ENCODE results near the gene PDZRN4. TPM values are rescaled to one million over a fixed set of nuclear protein-coding genes. Genes with fewer than 3 reads are reported as not detected.

Gene PDZRN4
- total and polyA plus RNA-seq, 2 experiments from 2014 or later = 0.90 TPM; not detected in 1

GRCh38 chr12:41302979-41303403 is 114.9 kb downstream of the PDZRN4 start:
- no peaks in the 10 kb centered on the region for H4K20me1 ChIP-seq (replicated peaks; ENCODE audit: insufficient read depth)
- H3F3A ChIP-seq (replicated peaks; ENCODE audit: low read depth) = no peaks in the 10 kb centered on the region
- H3K27ac ChIP-seq (ENCODE audit: low read depth) = no peak overlapping the region
- Mint-ChIP-seq H3K36me3 (ENCODE audit: low read depth) (no peaks in the 10 kb centered on the region), H3K9me3 (no peaks in the 10 kb centered on the region), H3K27me3 (ENCODE audit: insufficient read depth, low read depth, poor library complexity) (no peaks in the 10 kb centered on the region), H3K4me1 (peaks cover 10% of the 10 kb centered on the region; the same call in 2 of the 3 replicates), H3K4me3 (no peak overlapping the region), H3K27ac (no peak overlapping the region)
- H2AFZ ChIP-seq = no peak overlapping the region
- H3K27me3 ChIP-seq (ENCODE audit: insufficient read depth) = no peaks in the 10 kb centered on the region
- no peak overlapping the region for H3K4me2 ChIP-seq
- H3K9me2 ChIP-seq (ENCODE audit: insufficient read depth) = no peaks in the 10 kb centered on the region; the same call in 1 of the 2 replicates
- H3K4me1 ChIP-seq (ENCODE audit: insufficient read depth) = 0 out of 2 replicates have a peak, but pooled peaks cover 3% of the 10 kb centered on the region
- TF ChIP-seq ZNF331 (CRISPR knock-in tag; IDR thresholded peaks at IDR 0.05; ENCODE audit: low read depth) (no peak), STAT1 (IDR thresholded peaks at IDR 0.05; ENCODE audit: unreplicated experiment) (no peak), CREB1 (CRISPR knock-in tag; IDR thresholded peaks at IDR 0.05; ENCODE audit: low read depth) (no peak), POLR2AphosphoS5 (IDR thresholded peaks at IDR 0.05; ENCODE audit: low read depth) (no peak)
- no peak overlapping the region for H3K4me3 ChIP-seq
- DNase-seq (ENCODE audit: low spot score) (no peak), ATAC-seq (no peak)
- no peaks in the 10 kb centered on the region for H3K36me3 ChIP-seq (ENCODE audit: insufficient read depth)
- no peaks in the 10 kb centered on the region for H3K79me2 ChIP-seq (replicated peaks; ENCODE audit: insufficient read depth)

GRCh38 chr12:41304526-41304925 is 116.4 kb downstream of the PDZRN4 start:
- Histone ChIP-seq H3K27me3 (ENCODE audit: insufficient read depth) (no peaks in the 10 kb centered on the region), H2AFZ (no peak overlapping the region)
- no peak for ATAC-seq
- TF ChIP-seq ZNF462 (CRISPR knock-in tag; IDR thresholded peaks at IDR 0.05) (no peak), EZH2 (IDR thresholded peaks at IDR 0.05; ENCODE audit: low read depth, unreplicated experiment) (no peak), REST (IDR thresholded peaks at IDR 0.05; ENCODE audit: unreplicated experiment) (no peak), STAT1 (IDR thresholded peaks at IDR 0.05; ENCODE audit: unreplicated experiment) (no peak), ETS1 (IDR thresholded peaks at IDR 0.05) (no peak), JUNB (IDR thresholded peaks at IDR 0.05; ENCODE audit: unreplicated experiment) (no peak), ZNF114 (CRISPR knock-in tag; IDR thresholded peaks at IDR 0.05) (no peak), POLR2AphosphoS5 (IDR thresholded peaks at IDR 0.05; ENCODE audit: low read depth) (no peak), CREB1 (CRISPR knock-in tag; IDR thresholded peaks at IDR 0.05; ENCODE audit: low read depth) (no peak), NANOG (IDR thresholded peaks at IDR 0.05; ENCODE audit: borderline replicate concordance) (no peak), ZNF331 (CRISPR knock-in tag; IDR thresholded peaks at IDR 0.05; ENCODE audit: low read depth) (no peak)

More at GRCh38 chr12:41304526-41304925, 116.4 kb downstream of the PDZRN4 start:
- no peaks in the 10 kb centered on the region; the same call in 1 of the 2 replicates for H3K9me2 ChIP-seq (ENCODE audit: insufficient read depth)
- no peak overlapping the region for H3K4me3 Mint-ChIP-seq
- no peak overlapping the region for H3K4me2 ChIP-seq
- no peaks in the 10 kb centered on the region for H3K9me3 Mint-ChIP-seq
- H3K36me3 Mint-ChIP-seq (ENCODE audit: low read depth) = no peaks in the 10 kb centered on the region
- no peaks in the 10 kb centered on the region for H3K79me2 ChIP-seq (replicated peaks; ENCODE audit: insufficient read depth)
- DNase-seq (ENCODE audit: low spot score) = no peak
- H3K4me1 ChIP-seq (ENCODE audit: insufficient read depth) = 0 out of 2 replicates have a peak, but pooled peaks cover 3% of the 10 kb centered on the region
- no peaks in the 10 kb centered on the region for H3K27me3 Mint-ChIP-seq (ENCODE audit: insufficient read depth, low read depth, poor library complexity)
- H3F3A ChIP-seq (replicated peaks; ENCODE audit: low read depth) = no peaks in the 10 kb centered on the region
- H3K36me3 ChIP-seq (ENCODE audit: insufficient read depth) = no peaks in the 10 kb centered on the region
- no peak overlapping the region for H3K27ac ChIP-seq (ENCODE audit: low read depth)
- H3K4me1 Mint-ChIP-seq = peaks cover 10% of the 10 kb centered on the region; the same call in 2 of the 3 replicates
- no peaks in the 10 kb centered on the region for H4K20me1 ChIP-seq (replicated peaks; ENCODE audit: insufficient read depth)
- H3K27ac Mint-ChIP-seq = no peak overlapping the region
- H3K4me3 ChIP-seq = no peak overlapping the region
